Measurements from ENCODE around the gene TICRR. TPM values are rescaled to one million over a fixed set of nuclear protein-coding genes. Genes with fewer than 3 reads are reported as not detected.

The TICRR gene
- total and polyA plus RNA-seq, 2 experiments from 2014 or later = 2.7 to 11.0 TPM

- DNase-seq (ENCODE audit: low read depth in 1 of 2, low spot score in 1 of 2) = no peak
- no peak for TF ChIP-seq CTCF (IDR thresholded peaks at IDR 0.05; ENCODE audit: low read depth, low read length)
- Histone ChIP-seq H3K4me1 (ENCODE audit: low read depth) (no peaks in the 10 kb centered on the region), H3K4me3 (no peak overlapping the region), H3K27ac (no peak overlapping the region), H3K9me3 (ENCODE audit: low read depth) (no peaks in the 10 kb centered on the region), H3K27me3 (no peaks in the 10 kb centered on the region), H3K36me3 (peaks cover 5% of the 10 kb centered on the region)
Observed at GRCh38 chr15:89613031-89613430, 37.8 kb downstream of the TICRR start.

- no peak for TF ChIP-seq CTCF (IDR thresholded peaks at IDR 0.05; ENCODE audit: low read depth, low read length)
- Histone ChIP-seq H3K27ac (no peak overlapping the region), H3K9me3 (ENCODE audit: low read depth) (no peaks in the 10 kb centered on the region), H3K27me3 (no peaks in the 10 kb centered on the region), H3K4me1 (ENCODE audit: low read depth) (no peaks in the 10 kb centered on the region), H3K36me3 (peaks cover 5% of the 10 kb centered on the region), H3K4me3 (no peak overlapping the region)
- peak in 1 of 2 donors; percentile 62 for DNase-seq (ENCODE audit: low read depth in 1 of 2, low spot score in 1 of 2)
Observed at GRCh38 chr15:89614164-89614563, 38.9 kb downstream of the TICRR start.

GRCh38 chr15:89615135-89615534 lies 39.9 kb downstream of the TICRR start:
- no peak for TF ChIP-seq CTCF (IDR thresholded peaks at IDR 0.05; ENCODE audit: low read depth, low read length)
- no peak for DNase-seq (ENCODE audit: low read depth in 1 of 2, low spot score in 1 of 2)
- Histone ChIP-seq H3K27me3 (no peaks in the 10 kb centered on the region), H3K4me3 (no peak overlapping the region), H3K9me3 (ENCODE audit: low read depth) (no peaks in the 10 kb centered on the region), H3K36me3 (peaks cover 3% of the 10 kb centered on the region), H3K4me1 (ENCODE audit: low read depth) (no peaks in the 10 kb centered on the region), H3K27ac (no peak overlapping the region)

GRCh38 chr15:89616228-89616627 lies 41.0 kb downstream of the TICRR start:
- no peak overlapping the region for H3K4me3 ChIP-seq
- H3K27ac ChIP-seq = no peak overlapping the region
- no peak for TF ChIP-seq CTCF (IDR thresholded peaks at IDR 0.05; ENCODE audit: low read depth, low read length)
- no peaks in the 10 kb centered on the region for H3K4me1 ChIP-seq (ENCODE audit: low read depth)
- no peak for DNase-seq (ENCODE audit: low read depth in 1 of 2, low spot score in 1 of 2)
- no peaks in the 10 kb centered on the region for H3K27me3 ChIP-seq
- H3K9me3 ChIP-seq (ENCODE audit: low read depth) = no peaks in the 10 kb centered on the region
- H3K36me3 ChIP-seq = peaks cover 3% of the 10 kb centered on the region

GRCh38 chr15:89621547-89621946 lies 46.3 kb downstream of the TICRR start:
- no peaks in the 10 kb centered on the region for H3K9me3 ChIP-seq (ENCODE audit: low read depth)
- no peak for TF ChIP-seq CTCF (IDR thresholded peaks at IDR 0.05; ENCODE audit: low read depth, low read length)
- H3K27me3 ChIP-seq = no peaks in the 10 kb centered on the region
- H3K36me3 ChIP-seq = peaks cover 17% of the 10 kb centered on the region
- H3K4me3 ChIP-seq = no peak overlapping the region
- no peak for DNase-seq (ENCODE audit: low read depth in 1 of 2, low spot score in 1 of 2)
- peak overlapping the region; percentile 3 for H3K27ac ChIP-seq
- no peaks in the 10 kb centered on the region for H3K4me1 ChIP-seq (ENCODE audit: low read depth)

GRCh38 chr15:89623165-89623564 lies 47.9 kb downstream of the TICRR start:
- Histone ChIP-seq H3K4me1 (ENCODE audit: low read depth) (no peaks in the 10 kb centered on the region), H3K9me3 (ENCODE audit: low read depth) (no peaks in the 10 kb centered on the region), H3K27me3 (no peaks in the 10 kb centered on the region), H3K27ac (no peak overlapping the region), H3K4me3 (no peak overlapping the region), H3K36me3 (peaks cover 30% of the 10 kb centered on the region)
- no peak for TF ChIP-seq CTCF (IDR thresholded peaks at IDR 0.05; ENCODE audit: low read depth, low read length)
- no peak for DNase-seq (ENCODE audit: low read depth in 1 of 2, low spot score in 1 of 2)
